Measurements from ENCODE around the gene SLC7A7. TPM values are rescaled to one million over a fixed set of nuclear protein-coding genes. Genes with fewer than 3 reads are reported as not detected.
A peak's percentile ranks its signal among the peaks of the same experiment; 100 is the strongest.

The SLC7A7 gene
- total and polyA plus RNA-seq, 9 of the 15 experiments (the other 6 are each of a cell fraction or from before 2014, with no cell fraction given): 0.07 to 0.68 (median 0.41) TPM

DNA sequence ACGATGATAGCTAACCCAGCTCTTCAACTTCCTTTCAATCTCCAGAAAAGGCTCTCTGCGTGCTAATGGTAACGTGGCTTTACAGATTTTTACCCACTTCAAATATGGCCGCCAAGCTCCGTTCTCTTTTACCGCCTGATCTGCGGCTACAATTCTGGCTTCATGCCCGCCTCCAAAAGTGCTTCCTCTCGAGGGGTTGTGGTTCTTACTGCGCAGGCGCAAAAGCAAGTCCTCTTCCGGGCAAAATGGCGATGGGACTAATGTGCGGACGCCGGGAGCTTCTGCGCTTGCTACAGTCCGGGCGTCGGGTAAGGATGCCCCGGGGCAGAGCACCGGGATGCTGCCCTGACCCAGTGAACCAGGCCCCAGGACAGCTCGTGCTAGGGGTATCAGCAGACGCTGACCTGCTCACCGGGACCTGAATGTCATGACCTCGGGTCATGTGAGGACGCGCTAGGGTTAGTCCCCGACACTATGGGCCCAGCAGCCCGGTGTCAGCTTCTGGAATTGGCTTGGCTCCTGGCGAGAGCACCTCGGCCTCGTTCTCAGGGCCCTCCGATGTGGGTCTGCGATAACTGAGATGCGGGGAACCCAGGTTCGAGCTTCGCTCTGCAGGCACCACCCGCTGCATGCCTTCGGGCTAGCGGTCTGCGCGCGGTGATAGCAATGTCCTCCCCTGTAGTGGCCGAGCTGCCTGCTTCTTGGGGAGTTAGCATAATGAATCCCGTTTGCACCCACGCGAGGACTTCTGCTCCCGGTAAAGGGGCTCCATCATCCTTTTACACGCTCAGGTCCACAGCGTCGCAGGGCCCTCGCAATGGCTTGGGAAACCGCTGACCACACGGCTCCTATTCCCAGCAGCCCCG lies 48.5 kb downstream of the SLC7A7 start, which contains the start of gene OXA1L (continued):
- TF ChIP-seq, protein P1, sequence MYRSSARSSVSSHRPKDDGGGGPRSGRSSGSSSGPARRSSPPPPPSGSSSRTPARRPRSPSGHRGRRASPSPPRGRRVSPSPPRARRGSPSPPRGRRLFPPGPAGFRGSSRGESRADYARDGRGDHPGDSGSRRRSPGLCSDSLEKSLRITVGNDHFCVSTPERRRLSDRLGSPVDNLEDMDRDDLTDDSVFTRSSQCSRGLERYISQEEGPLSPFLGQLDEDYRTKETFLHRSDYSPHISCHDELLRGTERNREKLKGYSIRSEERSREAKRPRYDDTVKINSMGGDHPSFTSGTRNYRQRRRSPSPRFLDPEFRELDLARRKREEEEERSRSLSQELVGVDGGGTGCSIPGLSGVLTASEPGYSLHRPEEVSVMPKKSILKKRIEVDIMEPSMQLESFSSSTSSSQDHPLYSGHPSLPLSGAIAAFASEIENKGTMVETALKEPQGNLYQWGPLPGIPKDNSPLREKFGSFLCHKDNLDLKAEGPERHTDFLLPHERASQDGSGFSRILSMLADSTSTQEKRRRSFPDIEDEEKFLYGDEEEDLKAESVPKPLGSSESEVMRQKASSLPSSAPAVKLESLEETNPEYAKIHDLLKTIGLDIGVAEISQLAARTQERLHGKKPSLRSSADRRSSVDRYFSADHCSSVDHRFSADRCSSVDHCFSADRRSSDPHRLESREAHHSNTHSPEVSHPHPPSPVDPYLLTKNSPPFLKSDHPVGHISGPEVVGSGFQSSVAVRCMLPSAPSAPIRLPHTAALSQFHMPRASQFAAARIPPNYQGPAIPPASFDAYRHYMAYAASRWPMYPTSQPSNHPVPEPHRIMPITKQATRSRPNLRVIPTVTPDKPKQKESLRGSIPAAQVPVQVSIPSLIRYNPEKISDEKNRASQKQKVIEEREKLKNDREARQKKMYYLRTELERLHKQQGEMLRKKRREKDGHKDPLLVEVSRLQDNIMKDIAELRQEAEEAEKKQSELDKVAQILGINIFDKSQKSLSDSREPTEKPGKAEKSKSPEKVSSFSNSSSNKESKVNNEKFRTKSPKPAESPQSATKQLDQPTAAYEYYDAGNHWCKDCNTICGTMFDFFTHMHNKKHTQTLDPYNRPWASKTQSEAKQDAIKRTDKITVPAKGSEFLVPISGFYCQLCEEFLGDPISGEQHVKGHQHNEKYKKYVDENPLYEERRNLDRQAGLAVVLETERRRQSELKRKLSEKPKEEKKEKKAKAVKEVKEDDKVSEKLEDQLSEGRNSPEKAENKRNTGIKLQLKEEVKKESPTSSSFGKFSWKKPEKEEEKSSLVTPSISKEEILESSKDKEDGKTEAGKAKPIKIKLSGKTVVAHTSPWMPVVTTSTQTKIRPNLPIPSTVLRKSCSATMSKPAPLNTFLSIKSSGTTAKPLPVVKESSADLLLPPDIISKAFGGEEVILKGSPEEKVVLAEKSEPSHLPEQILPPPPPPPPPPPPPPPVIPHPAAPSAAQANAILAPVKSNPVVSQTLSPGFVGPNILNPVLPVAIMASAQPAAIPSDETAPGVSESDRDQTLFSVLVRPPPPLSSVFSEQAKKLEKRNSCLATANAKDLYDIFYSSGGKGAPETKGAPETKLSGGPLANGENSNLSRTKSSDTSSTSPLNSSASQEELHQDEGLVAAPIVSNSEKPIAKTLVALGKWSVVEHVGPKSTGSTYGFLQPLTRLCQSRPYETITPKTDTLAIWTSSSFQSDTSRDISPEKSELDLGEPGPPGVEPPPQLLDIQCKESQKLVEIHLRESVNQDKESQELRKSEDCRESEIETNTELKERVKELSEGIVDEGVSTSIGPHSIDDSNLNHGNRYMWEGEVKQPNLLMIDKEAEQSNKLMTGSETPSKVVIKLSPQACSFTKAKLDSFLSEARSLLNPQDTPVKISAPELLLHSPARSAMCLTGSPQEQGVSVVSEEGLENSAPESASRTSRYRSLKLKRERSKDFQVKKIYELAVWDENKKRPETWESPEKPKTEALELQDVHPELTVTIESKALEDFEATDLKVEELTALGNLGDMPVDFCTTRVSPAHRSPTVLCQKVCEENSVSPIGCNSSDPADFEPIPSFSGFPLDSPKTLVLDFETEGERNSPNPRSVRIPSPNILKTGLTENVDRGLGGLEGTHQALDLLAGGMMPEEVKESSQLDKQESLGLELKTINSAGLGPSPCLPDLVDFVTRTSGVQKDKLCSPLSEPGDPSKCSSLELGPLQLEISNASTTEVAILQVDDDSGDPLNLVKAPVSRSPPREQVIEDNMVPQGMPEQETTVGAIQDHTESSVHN (IDR thresholded peaks at IDR 0.05; ENCODE audit: borderline replicate concordance in 1 of 2, low read depth in 1 of 2): no peak
- TF ChIP-seq ZNF354B (CRISPR knock-in tag; IDR thresholded peaks at IDR 0.05): no peak
- peak; percentile 98 for TF ChIP-seq TAF1 (IDR thresholded peaks at IDR 0.05; ENCODE audit: control insufficient read depth, extremely low read depth, insufficient read depth, low read length, severe bottlenecking)
- peak; percentile 42; the same call in 1 of the 2 replicates for TF ChIP-seq ZNF197 (CRISPR knock-in tag; IDR thresholded peaks at IDR 0.05; ENCODE audit: low read depth)
- TF ChIP-seq STAT5B (CRISPR knock-in tag; IDR thresholded peaks at IDR 0.05): no peak
- no peak for TF ChIP-seq RFX1 (IDR thresholded peaks at IDR 0.05)
- TF ChIP-seq ZNF398 (CRISPR knock-in tag; IDR thresholded peaks at IDR 0.05): no peak
- no peak for TF ChIP-seq ZNF75A (CRISPR knock-in tag; IDR thresholded peaks at IDR 0.05)
- no peak for TF ChIP-seq KHSRP (IDR thresholded peaks at IDR 0.05)
- TF ChIP-seq HINFP (tag; conservative IDR thresholded peaks at IDR 0.05; ENCODE audit: low read depth): 0 out of 2 replicates have a peak, but pooled peaks have one; percentile 14
- 0 out of 2 replicates have a peak, but pooled peaks have one; percentile 16 for TF ChIP-seq FOXM1 (IDR thresholded peaks at IDR 0.05; ENCODE audit: low read depth)
- no peak for TF ChIP-seq FOXM1 (CRISPR knock-in tag; IDR thresholded peaks at IDR 0.05; ENCODE audit: low read depth)
- TF ChIP-seq FOXJ3 (CRISPR knock-in tag; IDR thresholded peaks at IDR 0.05): no peak
